SK-N-MC (cell line): ENCODE data around the gene FBXL4.

Experiments used
- EZH2 ChIP-seq: fragments of 200-600 bp; sonication (generic); IDR thresholded peaks from one replicate; pipeline ENCODE4 v1.6.1; 2017; ENCODE audit warnings: antibody characterized with exemption
- FOXP2 ChIP-seq: optimal IDR thresholded peaks from 2 replicates; pipeline ENCODE3; 2011; ENCODE audit warnings: mild to moderate bottlenecking, moderate library complexity; ENCODE audit not compliant: insufficient read depth; ENCODE audit errors: extremely low read length, control extremely low read depth
- POLR2AphosphoS5 ChIP-seq: IDR thresholded peaks from 2 replicates; pipeline ENCODE4 v1.6.1; 2012; ENCODE audit warnings: mild to moderate bottlenecking, low read depth, low read length, borderline replicate concordance

DNA sequence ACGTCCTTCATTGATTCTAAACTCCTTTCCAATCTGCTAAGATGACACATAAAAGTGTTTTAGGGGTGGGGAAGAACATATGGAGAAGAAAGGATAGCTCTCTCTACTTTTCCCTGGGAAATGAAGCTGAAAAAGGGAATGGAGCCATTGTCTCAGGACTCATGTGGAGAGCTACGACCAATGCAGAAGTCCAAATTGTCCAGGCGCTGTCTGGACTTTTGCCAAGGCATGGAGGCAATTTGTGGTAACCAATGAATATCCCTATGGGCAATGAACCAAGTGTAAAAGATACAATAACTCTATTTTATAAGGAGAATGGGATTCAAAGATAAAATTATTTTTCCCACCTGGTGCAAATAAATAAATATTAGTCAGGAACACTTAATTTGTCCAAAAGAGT, 16.1 kb downstream of the FBXL4 start:
- TF ChIP-seq POLR2AphosphoS5: no peak
- TF ChIP-seq EZH2: no peak
- no peak for TF ChIP-seq FOXP2
